H1 (cell line): ENCODE data around the gene TASP1. TPM values are rescaled to one million over a fixed set of nuclear protein-coding genes. Genes with fewer than 3 reads are reported as not detected.

Experiments
- CTCF ChIA-PET: fragments of 300-600 bp; sonication (Branson Sonifier 250); formaldehyde crosslinking; loops from one replicate; lab custom pipeline; 2021; ENCODE audit not compliant: partially characterized antibody; lab: Charles Lee
- POLR2A ChIA-PET: fragments of 300-600 bp; sonication (Branson Sonifier 250); formaldehyde crosslinking; loops from one replicate; lab custom pipeline; 2021; ENCODE audit warnings: inconsistent platforms; ENCODE audit not compliant: partially characterized antibody; lab: Charles Lee
- DNase-seq, 2 experiments: peaks; one replicate each; pipeline versions ENCODE4 v3.0.0 to v3.0.0-alpha.2; 2010 to 2022; ENCODE audit warnings: low spot score in 2 of 2, low read depth in 1 of 2, mixed read lengths in 1 of 2
- FAIRE-seq: peaks from 2 replicates; lab custom pipeline; 2011; peaks lifted over from hg19 to GRCh38; lab: Jason Lieb, UNC
- H2AFZ ChIP-seq: 2 replicates; pipeline ENCODE4 v1.8.1; 2012; ENCODE audit warnings: low read length, inconsistent platforms
- H2AK5ac ChIP-seq: 2 replicates; pipeline ENCODE4 v1.6.1; 2013; ENCODE audit warnings: low read depth, low read length
- H2BK120ac ChIP-seq: replicated peaks from 2 replicates; pipeline ENCODE3; 2013; ENCODE audit warnings: low read depth, low read length, inconsistent platforms
- H2BK12ac ChIP-seq: 2 replicates; pipeline ENCODE4 v1.6.1; 2013; ENCODE audit warnings: low read depth, low read length
- H2BK15ac ChIP-seq: 2 replicates; pipeline ENCODE4 v1.6.1; 2013; ENCODE audit warnings: low read length
- H2BK20ac ChIP-seq: 2 replicates; pipeline ENCODE4 v1.6.1; 2013; ENCODE audit warnings: low read length
- H2BK5ac ChIP-seq: 2 replicates; pipeline ENCODE4 v1.6.1; 2013; ENCODE audit warnings: low read depth, low read length
- H3K14ac ChIP-seq: 2 replicates; pipeline ENCODE4 v1.6.1; 2013; ENCODE audit warnings: inconsistent platforms; ENCODE audit not compliant: insufficient read length
- H3K18ac ChIP-seq: 2 replicates; pipeline ENCODE4 v1.6.1; 2013; ENCODE audit warnings: low read length; ENCODE audit errors: extremely low read depth
- H3K23ac ChIP-seq: 2 replicates; pipeline ENCODE4 v1.6.1; 2013; ENCODE audit warnings: inconsistent platforms; ENCODE audit not compliant: insufficient read length
- H3K23me2 ChIP-seq: 2 replicates; pipeline ENCODE4 v1.6.1; 2013; ENCODE audit warnings: low read depth, low read length
- H3K27ac ChIP-seq: 2 replicates; pipeline ENCODE4 v1.6.1; 2011; ENCODE audit warnings: low read depth, low read length, inconsistent platforms
- H3K27me3 ChIP-seq, 4 experiments: replicated peaks in 1 of 4; 1 replicate in 1 of 4; 2 replicates in 3 of 4; pipeline versions ENCODE4 v1.6.1 to v1.8.1; 2011 to 2013; ENCODE audit warnings: low read length in 3 of 4, mild to moderate bottlenecking in 3 of 4, inconsistent platforms in 2 of 4, mixed read lengths in 2 of 4, moderate library complexity in 1 of 4; ENCODE audit not compliant: control insufficient read depth in 3 of 4, insufficient read depth in 3 of 4; ENCODE audit errors: extremely low read depth in 1 of 4
- H3K36me3 ChIP-seq, 4 experiments: 2 replicates each; pipeline versions ENCODE4 v1.6.1 to v1.8.1; 2011 to 2013; ENCODE audit warnings: mild to moderate bottlenecking in 4 of 4, low read length in 3 of 4, moderate library complexity in 2 of 4, control low read depth in 1 of 4, inconsistent platforms in 1 of 4; ENCODE audit not compliant: insufficient read depth in 4 of 4, control insufficient read depth in 2 of 4
- H3K4ac ChIP-seq: replicated peaks from 2 replicates; pipeline ENCODE3; 2013; ENCODE audit warnings: low read length, low read depth, mixed read lengths, inconsistent platforms; ENCODE audit not compliant: insufficient read length
- H3K4me1 ChIP-seq, 4 experiments: replicated peaks in 1 of 4; 1 replicate in 1 of 4; 2 replicates in 3 of 4; pipeline versions ENCODE4 v1.6.1 to v1.8.1; 2011 to 2013; ENCODE audit warnings: low read length in 3 of 4, inconsistent platforms in 2 of 4, mixed read lengths in 1 of 4; ENCODE audit not compliant: insufficient read depth in 4 of 4, control insufficient read depth in 3 of 4
- H3K4me2 ChIP-seq, 2 experiments: 2 replicates each; pipeline versions ENCODE4 v1.6.1 to v1.8.1; 2011 to 2013; ENCODE audit warnings: low read depth in 2 of 2, low read length in 2 of 2, control low read depth in 1 of 2, inconsistent platforms in 1 of 2, mild to moderate bottlenecking in 1 of 2; ENCODE audit not compliant: insufficient read depth in 1 of 2
- H3K4me3 ChIP-seq, 4 experiments: fragments of 200-600, 300-600 bp in 1 of 4; sonication (generic), shearing (Covaris generic), sonication (Bioruptor Twin) in 1 of 4; 2 replicates each; pipeline versions ENCODE4 v1.5.1 to v1.8.1; 2011 to 2016; ENCODE audit warnings: low read length in 4 of 4, low read depth in 3 of 4, control low read depth in 2 of 4, inconsistent platforms in 2 of 4, mild to moderate bottlenecking in 2 of 4, mixed read lengths in 1 of 4, moderate library complexity in 1 of 4; ENCODE audit not compliant: insufficient read depth in 2 of 4; ENCODE audit errors: extremely low read depth in 1 of 4
- H3K56ac ChIP-seq: replicated peaks from 2 replicates; pipeline ENCODE3; 2013; ENCODE audit warnings: low read depth, mild to moderate bottlenecking, mixed read lengths, low read length, inconsistent platforms; ENCODE audit not compliant: insufficient read length
- H3K79me1 ChIP-seq: 2 replicates; pipeline ENCODE4 v1.6.1; 2013; ENCODE audit warnings: low read depth, low read length, control low read depth
- H3K79me2 ChIP-seq, 2 experiments: 2 replicates each; pipeline versions ENCODE4 v1.6.1 to v1.8.1; 2012 to 2013; ENCODE audit warnings: low read length in 2 of 2, mild to moderate bottlenecking in 2 of 2, inconsistent platforms in 1 of 2; ENCODE audit not compliant: insufficient read depth in 2 of 2, control insufficient read depth in 1 of 2
- H3K9ac ChIP-seq, 4 experiments: replicated peaks in 1 of 4; 1 replicate in 1 of 4; 2 replicates in 3 of 4; pipeline versions ENCODE4 v1.6.1 to v1.8.1; 2011 to 2013; ENCODE audit warnings: low read depth in 3 of 4, low read length in 3 of 4, control low read depth in 2 of 4, mild to moderate bottlenecking in 2 of 4, moderate library complexity in 2 of 4, inconsistent platforms in 1 of 4; ENCODE audit errors: extremely low read depth in 1 of 4
- H3K9me3 ChIP-seq, 2 experiments: 2 replicates each; pipeline versions ENCODE4 v1.6.1 to v1.8.1; 2012 to 2013; ENCODE audit warnings: mild to moderate bottlenecking in 2 of 2, moderate library complexity in 2 of 2, control low read depth in 1 of 2, inconsistent platforms in 1 of 2, low read depth in 1 of 2, low read length in 1 of 2, mixed read lengths in 1 of 2; ENCODE audit not compliant: insufficient read depth in 2 of 2
- H4K20me1 ChIP-seq, 2 experiments: replicated peaks in 1 of 2; 2 replicates each; pipeline versions ENCODE3 to v1.8.1; 2011 to 2013; ENCODE audit warnings: inconsistent platforms in 2 of 2, low read length in 2 of 2, mild to moderate bottlenecking in 1 of 2; ENCODE audit not compliant: insufficient read depth in 2 of 2, control insufficient read depth in 1 of 2
- H4K5ac ChIP-seq: 2 replicates; pipeline ENCODE4 v1.6.1; 2013; ENCODE audit warnings: low read length, low read depth, mixed read lengths, inconsistent platforms; ENCODE audit not compliant: insufficient read length
- H4K8ac ChIP-seq: 2 replicates; pipeline ENCODE4 v1.8.0; 2013; ENCODE audit warnings: mild to moderate bottlenecking, moderate library complexity, low read length, inconsistent platforms; ENCODE audit not compliant: insufficient read depth; ENCODE audit errors: extremely low read depth
- H4K91ac ChIP-seq: replicated peaks from 2 replicates; pipeline ENCODE3; 2013; ENCODE audit warnings: low read length, mixed read lengths, inconsistent platforms; ENCODE audit not compliant: insufficient read length
- BACH1 ChIP-seq: IDR thresholded peaks from 2 replicates; pipeline ENCODE4 v1.6.1; 2012; ENCODE audit warnings: low read length, improper control_type of control experiment
- CHD1 ChIP-seq: IDR thresholded peaks from 2 replicates; pipeline ENCODE4 v1.6.1; 2012; ENCODE audit warnings: low read depth, low read length, improper control_type of control experiment
- CHD2 ChIP-seq: IDR thresholded peaks from 2 replicates; pipeline ENCODE4 v1.6.1; 2012; ENCODE audit warnings: low read length, improper control_type of control experiment
- CTBP2 ChIP-seq: IDR thresholded peaks from 2 replicates; pipeline ENCODE4 v1.7.0; 2011; ENCODE audit warnings: borderline replicate concordance, mild to moderate bottlenecking, moderate library complexity, mixed read lengths, low read length; ENCODE audit not compliant: insufficient read depth, insufficient read length
- EGR1 ChIP-seq: IDR thresholded peaks from 2 replicates; pipeline ENCODE4 v1.6.1; 2011; ENCODE audit warnings: low read depth, low read length, borderline replicate concordance
- EZH2 ChIP-seq: fragments of 200-600 bp; sonication (generic); IDR thresholded peaks from 2 replicates; pipeline ENCODE4 v1.7.1; 2012; ENCODE audit warnings: low read depth, mild to moderate bottlenecking, moderate library complexity, low read length, inconsistent platforms; ENCODE audit not compliant: severe bottlenecking
- GTF2F1 ChIP-seq: IDR thresholded peaks from 2 replicates; pipeline ENCODE4 v1.6.1; 2012; ENCODE audit warnings: low read depth, low read length, improper control_type of control experiment, borderline replicate concordance
- JUND ChIP-seq: IDR thresholded peaks from 2 replicates; pipeline ENCODE4 v1.6.1; 2011; ENCODE audit warnings: mild to moderate bottlenecking, improper control_type of control experiment, low read length
- POLR2A ChIP-seq, 2 experiments: IDR thresholded peaks; 1 replicate in 1 of 2; 2 replicates in 1 of 2; pipeline ENCODE4 v1.6.1; 2011; ENCODE audit warnings: low read depth in 2 of 2, low read length in 2 of 2, mild to moderate bottlenecking in 2 of 2; ENCODE audit errors: control extremely low read depth in 1 of 2
- SUZ12 ChIP-seq: fragments of 200-600 bp; sonication (generic); IDR thresholded peaks from 2 replicates; pipeline ENCODE4 v1.6.1; 2012; ENCODE audit warnings: mild to moderate bottlenecking, inconsistent platforms, low read length, moderate library complexity, mixed read lengths
- whole genome bisulfite sequencing, 2 experiments: shearing (Covaris generic) in 1 of 2; methylation state at CpG; one replicate each; pipeline versions ENCODE4 v1.1.6 to v1.1.7; 2013 to 2015; ENCODE audit warnings: low lambda C conversion rate in 2 of 2, mixed read lengths in 2 of 2, inconsistent platforms in 1 of 2, low coverage in 1 of 2, missing lambda C conversion rate in 1 of 2; ENCODE audit not compliant: insufficient replicate concordance in 2 of 2, insufficient coverage in 1 of 2, insufficient read length in 1 of 2; ENCODE audit errors: extremely low coverage in 1 of 2, missing lambda C conversion rate in 1 of 2; 5-methylcytosine and 5-hydroxymethylcytosine counted together
- polyA plus RNA-seq, 7 experiments: library from polyadenylated mRNA; depleted of rRNA in 3 of 7; stranded (reverse) in 5 of 7; unstranded in 2 of 7; fragments of >200 nt in 5 of 7; fragments of 200-250 nt in 2 of 7; gene quantifications; 1 replicate in 5 of 7; 2 replicates in 1 of 7; 4 replicates in 1 of 7; pipeline versions ENCODE4 v1.2.1 to v1.2.3, GENCODE V29; 2011 to 2013; ENCODE audit warnings: missing spikeins in 2 of 7, mixed read lengths in 2 of 7
- total RNA-seq: library from RNA; stranded (reverse); fragmentation: NEBNext Ultra II Directional; extraction: Animal tissue kit (Norgen Biotek cat#: 25700); gene quantifications from 2 replicates; pipeline ENCODE4 v1.2.1, GENCODE V29; 2021

The TASP1 gene
- total and polyA plus RNA-seq, 2 of the 8 experiments (the other 6 are each of a cell fraction or from before 2014, with no cell fraction given): 4.5 to 10.9 TPM

- no peak for FAIRE-seq
- TF ChIP-seq CTBP2 (no peak), EGR1 (no peak), JUND (no peak), GTF2F1 (no peak), CHD1 (no peak), CHD2 (no peak), POLR2A (IDR thresholded peaks at IDR 0.05; ENCODE audit: control extremely low read depth in 1 of 2, low read depth in 2 of 2, low read length in 2 of 2) (no peak), BACH1 (no peak), EZH2 (no peak), SUZ12 (no peak)
- no peak overlapping the region for H4K8ac ChIP-seq
- no peak overlapping the region for H3K27ac ChIP-seq
- H3K56ac ChIP-seq: no peak overlapping the region
- ChIA-PET POLR2A (no interaction called here), CTCF (interaction anchor here (1.3 to 1.4 kb wide), 2 partner anchors 91 to 93 kb away, joined by 3 to 8 read pairs; no protein-coding TSS in a partner anchor)
- no peak overlapping the region for H3K4me3 ChIP-seq
- H3K23ac ChIP-seq: no peak overlapping the region
- H3K36me3 ChIP-seq: no peaks in the 10 kb centered on the region; a peak in 1 of 8 replicates
- H2BK120ac ChIP-seq: no peak overlapping the region
- H2BK12ac ChIP-seq: no peak overlapping the region
- DNase-seq: no peak
- no peak overlapping the region for H2AFZ ChIP-seq
- H2AK5ac ChIP-seq: no peak overlapping the region
- peaks cover 0 to 3% (median 0%) of the 10 kb centered on the region in 4 experiments; a peak in 1 of 7 replicates for H3K4me1 ChIP-seq
- no peak overlapping the region for H2BK15ac ChIP-seq
- H3K9me3 ChIP-seq: no peaks in the 10 kb centered on the region
- H4K5ac ChIP-seq: no peak overlapping the region
- no peak overlapping the region for H4K91ac ChIP-seq
- H3K4me2 ChIP-seq: no peak overlapping the region
- no peaks in the 10 kb centered on the region for H3K23me2 ChIP-seq
- no peak overlapping the region for H3K4ac ChIP-seq
- no peaks in the 10 kb centered on the region for H3K79me2 ChIP-seq
- WGBS, 2 experiments: 77% methylated on average over 3 of the region's 3 CpGs; no CpG with 5 or more reads in 1 of the 2 experiments
- H3K27me3 ChIP-seq: no peaks in the 10 kb centered on the region
- no peaks in the 10 kb centered on the region for H4K20me1 ChIP-seq
- no peak overlapping the region for H3K18ac ChIP-seq
- no peaks in the 10 kb centered on the region for H3K79me1 ChIP-seq
- no peak overlapping the region for H3K9ac ChIP-seq
- no peak overlapping the region for H2BK5ac ChIP-seq
- H3K14ac ChIP-seq: no peak overlapping the region
- H2BK20ac ChIP-seq: no peak overlapping the region
Observed at GRCh38 chr20:13455713-13456112, 183.0 kb downstream of the TASP1 start.
